ENCODE data around the gene ARID1B.

The ARID1B gene

DNA sequence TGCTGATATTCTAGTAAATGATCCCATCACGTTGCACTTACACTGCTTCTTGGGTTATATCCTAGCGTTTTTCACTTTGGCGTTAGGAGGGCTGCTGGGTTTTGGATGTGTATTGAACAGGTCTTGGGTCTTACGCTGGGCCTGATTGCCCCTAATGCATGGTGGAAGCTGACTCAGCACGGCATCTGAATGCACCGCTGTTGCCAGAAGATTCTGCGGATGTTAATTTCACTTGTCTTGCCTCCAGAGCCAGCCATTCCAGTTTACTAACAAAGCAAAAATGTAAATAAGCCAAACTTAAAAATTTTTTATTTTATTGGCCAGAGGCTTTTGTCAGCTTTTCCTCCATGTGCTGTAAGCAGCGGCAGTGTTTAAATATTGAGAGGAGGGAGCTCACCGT, 312.7 kb downstream of the ARID1B start:
- Mint-ChIP-seq H3K9me3 (ENCODE audit: low read depth) (no peaks in the 10 kb centered on the region), H3K4me3 (no peak overlapping the region), H3K27me3 (no peaks in the 10 kb centered on the region), H3K4me1 (ENCODE audit: low read depth) (peaks cover 18% of the 10 kb centered on the region), H3K36me3 (peaks cover 6% of the 10 kb centered on the region), H3K27ac (no peak overlapping the region)

DNA sequence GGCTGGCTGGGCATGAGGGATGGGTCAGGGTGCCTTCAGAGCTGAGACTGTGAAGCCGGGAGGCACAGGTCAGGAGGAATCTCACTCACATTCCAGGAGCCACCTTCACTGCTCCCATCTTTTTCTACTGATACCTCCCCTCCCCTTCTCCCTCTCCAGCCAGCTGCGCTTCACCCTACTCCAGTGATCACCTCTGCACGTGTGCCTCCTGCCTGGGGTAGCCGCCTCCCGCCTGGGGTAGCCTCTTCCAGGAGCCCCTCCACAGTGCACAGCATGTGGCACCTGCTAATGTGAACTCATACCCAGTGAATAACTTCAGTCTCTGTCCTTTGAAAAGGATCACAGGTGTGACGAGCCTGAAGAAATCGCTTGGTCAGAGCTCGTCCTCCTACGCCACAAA, 313.6 kb downstream of the ARID1B start:
- peaks cover 2% of the 10 kb centered on the region for H3K36me3 Mint-ChIP-seq
- no peak overlapping the region for H3K27ac Mint-ChIP-seq

DNA sequence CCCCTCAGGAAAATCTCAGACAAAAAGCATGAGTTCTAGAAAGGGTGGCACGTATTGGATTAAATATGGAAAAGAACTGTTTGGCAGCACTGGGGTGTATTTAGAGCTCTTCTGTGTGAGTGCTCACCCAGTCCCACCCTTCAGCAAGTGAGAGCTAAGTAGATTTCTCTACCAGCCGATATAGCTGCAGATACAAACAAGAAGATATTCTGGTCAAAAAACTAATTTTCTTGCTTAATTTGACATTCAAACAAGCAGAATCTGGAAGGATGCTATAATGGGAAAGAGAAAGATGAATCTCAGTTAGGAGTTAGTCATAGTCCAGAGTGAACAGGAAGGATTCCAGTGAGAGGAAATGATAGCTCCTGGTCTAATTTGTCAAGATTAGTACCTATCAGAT, 314.1 kb downstream of the ARID1B start:
- Mint-ChIP-seq H3K27ac (peak overlapping the region; percentile 58), H3K27me3 (no peaks in the 10 kb centered on the region), H3K4me1 (ENCODE audit: low read depth) (peaks cover 18% of the 10 kb centered on the region), H3K9me3 (ENCODE audit: low read depth) (no peaks in the 10 kb centered on the region), H3K4me3 (no peak overlapping the region), H3K36me3 (peaks cover 2% of the 10 kb centered on the region)

More for the DNA sequence above, 313.6 kb downstream of the ARID1B start:
- Mint-ChIP-seq H3K4me1 (ENCODE audit: low read depth) (peaks cover 18% of the 10 kb centered on the region), H3K27me3 (no peaks in the 10 kb centered on the region), H3K9me3 (ENCODE audit: low read depth) (no peaks in the 10 kb centered on the region), H3K4me3 (no peak overlapping the region)

DNA sequence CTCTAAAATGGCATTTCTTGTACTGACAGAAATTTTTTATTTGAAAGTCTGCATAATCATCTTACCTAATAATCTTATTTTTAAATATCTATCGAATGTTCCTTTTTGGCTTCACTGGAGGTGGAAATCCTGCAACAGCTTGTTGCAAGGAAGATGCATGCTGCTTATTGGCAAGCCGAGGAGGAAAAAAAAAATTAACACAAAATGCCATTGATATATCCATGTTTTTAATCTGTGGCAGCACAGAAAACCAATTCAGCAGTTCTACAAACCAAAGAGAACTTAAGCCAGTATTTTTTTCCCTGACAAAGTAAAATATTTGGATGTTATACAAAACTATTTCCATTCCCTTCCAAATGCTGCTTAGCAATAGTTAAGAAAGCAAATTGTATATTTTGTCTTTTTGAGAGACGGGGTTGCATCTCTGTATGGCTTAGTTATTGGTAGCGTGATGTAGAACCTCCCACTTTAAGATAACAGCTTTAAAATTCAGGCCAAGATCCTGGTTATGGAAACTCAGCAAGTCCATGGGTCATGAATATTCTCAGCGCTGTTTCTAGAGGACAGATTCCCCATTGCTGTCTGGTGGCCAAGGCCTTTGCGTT, 314.8 kb downstream of the ARID1B start:
- H3K4me1 Mint-ChIP-seq (ENCODE audit: low read depth): peaks cover 23% of the 10 kb centered on the region
- peaks cover 2% of the 10 kb centered on the region for H3K36me3 Mint-ChIP-seq
- no peak overlapping the region for H3K27ac Mint-ChIP-seq
- no peaks in the 10 kb centered on the region for H3K9me3 Mint-ChIP-seq (ENCODE audit: low read depth)
- H3K27me3 Mint-ChIP-seq: no peaks in the 10 kb centered on the region
- H3K4me3 Mint-ChIP-seq: no peak overlapping the region

DNA sequence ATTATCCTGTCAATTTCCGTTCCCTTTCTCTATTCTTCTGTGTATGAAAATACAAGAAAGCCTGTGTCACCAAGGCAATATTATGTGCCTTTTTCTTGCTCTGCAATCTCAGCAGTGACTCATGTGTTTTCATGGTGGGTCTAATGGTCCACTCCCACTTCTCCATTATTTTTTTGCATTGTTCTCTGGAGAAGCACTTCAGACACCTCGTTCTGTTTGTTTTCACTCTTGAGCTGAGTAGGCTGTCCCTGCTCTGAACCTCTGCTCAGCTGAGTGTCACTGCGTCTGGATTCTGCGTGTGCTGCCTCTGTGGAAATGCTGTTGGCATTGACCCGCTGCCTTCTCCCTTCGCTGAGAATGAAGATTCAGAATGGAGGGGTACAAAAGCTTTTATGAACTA, 315.6 kb downstream of the ARID1B start:
- Mint-ChIP-seq H3K4me1 (ENCODE audit: low read depth) (peaks cover 21% of the 10 kb centered on the region), H3K27me3 (no peaks in the 10 kb centered on the region), H3K9me3 (ENCODE audit: low read depth) (no peaks in the 10 kb centered on the region), H3K36me3 (peaks cover 2% of the 10 kb centered on the region), H3K4me3 (no peak overlapping the region), H3K27ac (no peak overlapping the region)

DNA sequence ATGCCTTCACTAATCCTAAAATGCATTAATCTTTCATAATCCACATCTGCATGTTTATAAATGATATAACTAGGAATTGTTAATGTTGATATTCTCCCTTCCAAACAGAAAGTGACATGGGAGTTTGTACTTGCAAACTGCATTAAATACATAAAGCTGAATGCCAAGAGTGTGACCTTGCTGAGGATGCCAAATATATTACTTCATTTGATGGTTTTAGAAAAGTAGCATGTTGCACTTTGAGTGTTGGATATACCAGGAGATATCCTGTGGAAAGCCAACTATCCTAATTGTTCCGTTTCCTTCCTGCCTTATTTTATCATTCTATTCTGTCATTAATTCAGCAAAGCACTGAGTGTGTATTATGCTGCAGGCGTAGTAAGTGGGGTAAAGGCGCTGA, 316.4 kb downstream of the ARID1B start:
- H3K4me1 Mint-ChIP-seq (ENCODE audit: low read depth): peaks cover 22% of the 10 kb centered on the region
- peaks cover 2% of the 10 kb centered on the region for H3K36me3 Mint-ChIP-seq
- H3K9me3 Mint-ChIP-seq (ENCODE audit: low read depth): no peaks in the 10 kb centered on the region
- no peaks in the 10 kb centered on the region for H3K27me3 Mint-ChIP-seq
- H3K4me3 Mint-ChIP-seq: no peak overlapping the region
- no peak overlapping the region for H3K27ac Mint-ChIP-seq

DNA sequence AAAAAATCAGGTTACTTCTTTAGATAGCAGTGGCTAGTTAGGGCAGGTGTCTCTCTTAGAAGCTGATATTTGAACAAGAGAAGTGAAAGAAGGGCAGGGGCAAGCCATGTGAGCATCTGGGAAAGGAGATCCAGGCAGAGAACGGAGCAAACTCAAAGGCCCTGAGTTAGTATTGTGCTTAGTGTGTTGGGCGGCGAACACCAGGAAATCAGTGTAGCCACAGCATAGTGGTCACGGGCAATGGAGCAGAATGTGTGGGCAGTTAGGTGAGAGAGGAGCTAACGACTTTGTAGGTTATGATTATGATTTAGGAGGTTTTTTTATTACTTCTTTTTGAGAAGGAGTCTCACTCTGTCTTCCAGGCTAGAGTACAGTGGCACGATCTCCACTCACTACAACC, 316.9 kb downstream of the ARID1B start:
- H3K4me1 Mint-ChIP-seq (ENCODE audit: low read depth): peaks cover 23% of the 10 kb centered on the region
- peaks cover 4% of the 10 kb centered on the region for H3K36me3 Mint-ChIP-seq
- no peaks in the 10 kb centered on the region for H3K27me3 Mint-ChIP-seq
- H3K27ac Mint-ChIP-seq: no peak overlapping the region
- H3K9me3 Mint-ChIP-seq (ENCODE audit: low read depth): no peaks in the 10 kb centered on the region
- no peak overlapping the region for H3K4me3 Mint-ChIP-seq

DNA sequence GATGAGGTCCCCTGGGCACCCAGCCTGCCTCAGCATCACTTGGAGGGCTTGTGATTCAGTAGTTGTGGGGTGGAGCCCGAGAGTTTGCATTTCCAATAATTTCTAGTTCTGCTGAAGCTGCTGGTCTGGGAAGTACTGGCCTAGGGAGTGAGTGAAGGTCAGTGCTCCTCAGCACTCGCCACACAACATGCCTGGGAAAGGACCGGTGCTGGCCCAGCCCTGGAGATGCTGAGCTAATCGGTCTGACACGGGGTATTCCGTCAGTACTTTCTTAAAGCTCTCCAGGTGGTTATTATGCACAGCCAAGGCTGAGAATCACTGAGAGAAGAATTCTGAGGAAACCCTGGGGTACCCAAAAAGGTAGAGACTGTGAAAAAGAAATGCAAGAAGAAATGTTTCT, 317.9 kb downstream of the ARID1B start:
- Mint-ChIP-seq H3K4me3 (no peak overlapping the region), H3K9me3 (ENCODE audit: low read depth) (no peaks in the 10 kb centered on the region), H3K27me3 (no peaks in the 10 kb centered on the region), H3K27ac (no peak overlapping the region), H3K4me1 (ENCODE audit: low read depth) (peaks cover 33% of the 10 kb centered on the region), H3K36me3 (peaks cover 4% of the 10 kb centered on the region)

DNA sequence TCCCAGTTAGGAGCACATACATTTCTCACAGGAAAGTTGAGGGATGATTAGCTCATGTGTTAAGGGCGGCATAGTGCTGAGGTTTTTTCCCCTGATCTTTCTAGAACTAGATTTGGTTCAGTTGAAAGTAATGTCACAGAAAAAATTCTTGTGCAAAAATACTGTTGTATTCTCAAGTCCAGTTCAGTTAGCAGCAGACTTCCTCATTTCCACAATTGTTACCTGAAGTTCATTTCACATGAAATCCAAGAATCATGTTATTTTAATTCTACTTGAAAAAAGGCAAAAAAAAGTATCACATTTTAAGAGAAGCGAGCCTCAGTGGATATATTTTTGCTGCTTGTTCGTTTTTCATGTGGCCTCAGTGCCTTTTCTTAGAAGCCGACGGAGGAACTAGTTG, 318.4 kb downstream of the ARID1B start:
- Mint-ChIP-seq H3K27ac (no peak overlapping the region), H3K9me3 (ENCODE audit: low read depth) (no peaks in the 10 kb centered on the region), H3K4me1 (ENCODE audit: low read depth) (peaks cover 38% of the 10 kb centered on the region), H3K36me3 (peaks cover 4% of the 10 kb centered on the region), H3K27me3 (no peaks in the 10 kb centered on the region), H3K4me3 (no peak overlapping the region)

DNA sequence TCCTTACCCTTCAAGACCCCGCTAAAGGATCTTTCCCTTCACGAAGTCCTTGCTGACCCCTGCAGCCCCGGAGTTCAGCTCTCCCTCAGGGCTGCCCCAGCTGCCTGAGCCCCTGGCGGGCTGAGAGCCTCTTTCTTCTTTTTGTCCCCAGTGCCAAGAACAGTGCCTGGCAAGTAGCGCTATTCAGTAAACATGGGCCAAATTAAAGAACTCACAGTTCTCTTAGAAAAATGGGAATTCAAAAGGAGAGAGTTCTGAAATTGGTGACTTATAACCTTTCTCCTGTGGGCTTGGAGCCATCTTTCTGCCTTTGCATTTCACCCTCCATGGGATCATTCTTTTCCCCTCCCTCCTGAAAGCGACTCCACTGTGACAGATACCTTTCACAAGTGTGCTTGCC, 318.9 kb downstream of the ARID1B start:
- H3K36me3 Mint-ChIP-seq: peaks cover 6% of the 10 kb centered on the region
- H3K27ac Mint-ChIP-seq: no peak overlapping the region
- H3K9me3 Mint-ChIP-seq (ENCODE audit: low read depth): no peaks in the 10 kb centered on the region
- H3K27me3 Mint-ChIP-seq: no peaks in the 10 kb centered on the region
- peaks cover 43% of the 10 kb centered on the region for H3K4me1 Mint-ChIP-seq (ENCODE audit: low read depth)
- H3K4me3 Mint-ChIP-seq: no peak overlapping the region

DNA sequence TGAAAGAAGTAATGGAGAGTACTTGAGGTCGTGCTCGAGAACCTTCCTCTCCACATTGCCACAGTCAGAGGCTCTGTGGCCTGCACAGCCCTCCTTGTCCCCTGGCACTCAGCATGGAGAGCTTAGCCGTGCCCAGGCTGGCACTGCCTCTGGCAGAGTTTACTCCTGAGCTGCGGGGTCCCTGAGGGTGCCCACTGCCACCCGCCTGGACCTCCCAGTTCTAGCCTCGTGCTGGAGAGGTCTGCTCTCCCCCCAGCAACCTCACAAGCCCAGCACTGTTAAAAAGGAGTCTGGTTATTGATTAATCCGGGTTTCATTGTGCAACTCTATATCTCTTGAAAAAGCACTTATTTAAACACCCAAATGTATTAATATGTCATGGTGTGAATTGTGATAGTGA, 319.3 kb downstream of the ARID1B start:
- H3K4me1 Mint-ChIP-seq (ENCODE audit: low read depth): peaks cover 48% of the 10 kb centered on the region
- H3K4me3 Mint-ChIP-seq: no peak overlapping the region
- H3K27ac Mint-ChIP-seq: no peak overlapping the region
- no peaks in the 10 kb centered on the region for H3K27me3 Mint-ChIP-seq
- H3K9me3 Mint-ChIP-seq (ENCODE audit: low read depth): no peaks in the 10 kb centered on the region
- peaks cover 7% of the 10 kb centered on the region for H3K36me3 Mint-ChIP-seq

DNA sequence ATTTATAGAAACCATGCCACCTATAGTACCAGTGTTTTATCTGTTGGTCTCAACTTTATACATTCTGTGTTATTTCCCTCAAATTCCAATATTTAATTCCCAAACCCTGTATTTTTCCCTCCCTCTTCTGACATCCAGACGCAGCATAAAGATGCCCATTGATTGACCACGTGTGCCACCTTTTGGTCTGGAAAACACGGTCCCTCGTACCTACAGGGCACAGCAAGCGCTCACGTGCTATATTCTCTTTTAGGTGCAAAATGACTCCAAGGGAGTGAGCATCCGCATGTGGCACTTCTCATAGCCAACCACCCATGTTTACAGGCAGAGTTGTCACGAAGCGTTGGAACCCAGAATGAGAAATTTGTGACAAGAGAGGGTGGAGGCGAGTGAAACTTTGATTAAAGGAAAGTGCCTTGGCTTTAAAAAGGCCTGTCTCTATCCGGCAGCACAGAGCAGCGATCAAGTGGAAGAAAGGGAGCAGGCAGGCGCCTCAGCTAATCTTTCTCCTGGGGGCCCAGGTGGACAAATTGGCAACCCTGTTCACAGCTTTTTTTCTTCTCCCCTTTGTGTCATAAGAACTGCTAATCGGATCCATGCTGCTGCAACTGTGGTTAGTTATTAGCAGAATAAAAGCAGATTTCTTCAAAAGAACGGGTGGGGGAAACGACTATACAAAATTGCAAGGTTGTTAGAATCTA, 320.2 kb downstream of the ARID1B start:
- Mint-ChIP-seq H3K4me1 (ENCODE audit: low read depth) (peaks cover 48% of the 10 kb centered on the region), H3K9me3 (ENCODE audit: low read depth) (no peaks in the 10 kb centered on the region), H3K27ac (peak overlapping the region; percentile 23), H3K27me3 (no peaks in the 10 kb centered on the region), H3K4me3 (no peak overlapping the region), H3K36me3 (peaks cover 7% of the 10 kb centered on the region)

DNA sequence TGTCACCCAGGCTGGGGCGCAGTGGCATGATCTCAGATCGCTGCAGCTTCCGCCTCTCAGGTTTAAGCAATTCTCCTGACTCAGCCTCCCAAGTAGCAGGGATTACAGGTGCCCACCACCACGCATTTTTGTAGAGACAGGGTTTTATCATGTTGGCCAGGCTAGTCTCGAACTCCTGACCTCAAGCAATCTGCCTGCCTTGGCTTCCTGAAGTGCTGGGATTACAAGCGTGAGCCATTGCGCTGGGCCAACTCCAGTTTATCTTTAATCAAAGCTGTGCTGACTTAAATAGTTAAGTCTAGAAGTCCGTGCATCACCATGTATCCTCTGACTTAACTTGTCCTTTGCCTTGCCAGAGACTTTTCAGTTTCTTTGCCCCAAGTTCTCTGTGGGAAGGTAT, 321.8 kb downstream of the ARID1B start:
- H3K4me3 Mint-ChIP-seq: no peak overlapping the region
- peaks cover 40% of the 10 kb centered on the region for H3K4me1 Mint-ChIP-seq (ENCODE audit: low read depth)
- H3K36me3 Mint-ChIP-seq: peaks cover 5% of the 10 kb centered on the region
- no peak overlapping the region for H3K27ac Mint-ChIP-seq
- no peaks in the 10 kb centered on the region for H3K9me3 Mint-ChIP-seq (ENCODE audit: low read depth)
- no peaks in the 10 kb centered on the region for H3K27me3 Mint-ChIP-seq

DNA sequence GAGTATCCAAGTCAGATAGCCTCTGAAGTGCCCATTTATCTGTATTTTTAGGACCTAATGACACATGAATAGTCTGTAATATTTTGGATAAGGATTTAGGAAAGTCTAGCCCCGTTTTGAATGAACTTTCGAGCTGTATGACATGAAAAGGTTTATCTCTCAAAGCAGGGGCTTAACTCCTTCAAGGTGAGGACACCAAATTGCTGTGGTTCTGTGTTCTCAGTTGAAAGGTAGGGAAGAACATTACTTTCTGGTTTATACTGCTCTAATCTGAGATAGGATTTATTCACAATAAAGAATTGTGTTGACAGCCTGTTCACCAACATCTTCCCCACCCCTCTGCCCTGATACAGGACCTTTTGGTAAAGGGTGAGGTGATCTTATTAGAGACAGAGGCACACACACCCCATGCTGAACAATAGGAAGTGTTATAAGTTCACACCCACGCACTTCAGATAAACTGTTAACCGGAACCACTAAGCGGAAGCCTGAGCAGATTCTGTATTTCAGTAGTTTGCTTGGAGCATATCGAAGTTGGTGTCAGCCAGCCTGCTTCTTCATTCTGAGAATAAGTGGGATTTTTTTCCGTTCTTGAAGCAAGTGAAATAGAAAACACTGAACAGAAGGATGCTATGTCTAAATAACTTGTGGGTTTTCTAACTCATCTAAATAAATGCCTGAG, 322.9 kb downstream of the ARID1B start:
- Mint-ChIP-seq H3K4me3 (peak overlapping the region; percentile 46), H3K36me3 (peaks cover 8% of the 10 kb centered on the region), H3K4me1 (ENCODE audit: low read depth) (peaks cover 43% of the 10 kb centered on the region), H3K9me3 (ENCODE audit: low read depth) (no peaks in the 10 kb centered on the region), H3K27ac (peak overlapping the region; percentile 81), H3K27me3 (no peaks in the 10 kb centered on the region)

DNA sequence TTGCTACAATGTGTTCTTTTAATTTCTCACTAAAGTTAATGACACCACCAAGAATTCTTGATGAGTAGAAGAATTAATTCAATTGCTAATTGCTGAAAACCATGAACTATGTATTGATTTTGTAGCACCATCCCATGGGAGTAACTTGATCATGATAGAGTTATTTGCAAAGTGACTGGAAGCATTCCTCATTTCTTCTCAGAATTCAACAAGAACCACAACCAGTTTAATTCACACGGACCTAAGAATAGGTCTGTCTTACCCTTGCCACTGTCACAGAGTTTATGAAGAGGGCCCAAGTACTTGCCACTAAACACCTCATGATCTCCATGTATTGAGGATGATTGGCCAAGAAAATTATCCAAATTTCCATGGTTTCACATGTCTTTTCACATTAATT, 324.0 kb downstream of the ARID1B start:
- Mint-ChIP-seq H3K4me3 (no peak overlapping the region), H3K9me3 (ENCODE audit: low read depth) (no peaks in the 10 kb centered on the region), H3K27me3 (no peaks in the 10 kb centered on the region), H3K27ac (no peak overlapping the region), H3K36me3 (peaks cover 8% of the 10 kb centered on the region), H3K4me1 (ENCODE audit: low read depth) (peaks cover 47% of the 10 kb centered on the region)

Data from activated naive CD8-positive, alpha-beta T cell (primary cell).